Umbilical cord (tissue), 2 donors: ENCODE data around the gene ZCCHC7. TPM values are rescaled to one million over a fixed set of nuclear protein-coding genes. Genes with fewer than 3 reads are reported as not detected.
"Not testable (repeated sequence)": the region's sequence is repeated elsewhere in the genome, so short reads cannot be mapped to it uniquely, and the experiment has no call there.

Experiments
- DNase-seq: peaks from one replicate; pipeline ENCODE4 v3.0.0-alpha.2; 2015; ENCODE audit warnings: low spot score
- total RNA-seq: library from RNA; depleted of rRNA; stranded (reverse); fragments of >200 nt; gene quantifications from one replicate; pipeline ENCODE4 v1.2.3, GENCODE V29; 2014; ENCODE audit warnings: low replicate concordance; ENCODE audit not compliant: insufficient read depth

Gene ZCCHC7
- total RNA-seq, 1 donor from 2014 or later, result 34.7 TPM

- no peak for DNase-seq
These were observed 253.2 kb downstream of the ZCCHC7 start for GRCh38 chr9:37373621-37374020.

DNA sequence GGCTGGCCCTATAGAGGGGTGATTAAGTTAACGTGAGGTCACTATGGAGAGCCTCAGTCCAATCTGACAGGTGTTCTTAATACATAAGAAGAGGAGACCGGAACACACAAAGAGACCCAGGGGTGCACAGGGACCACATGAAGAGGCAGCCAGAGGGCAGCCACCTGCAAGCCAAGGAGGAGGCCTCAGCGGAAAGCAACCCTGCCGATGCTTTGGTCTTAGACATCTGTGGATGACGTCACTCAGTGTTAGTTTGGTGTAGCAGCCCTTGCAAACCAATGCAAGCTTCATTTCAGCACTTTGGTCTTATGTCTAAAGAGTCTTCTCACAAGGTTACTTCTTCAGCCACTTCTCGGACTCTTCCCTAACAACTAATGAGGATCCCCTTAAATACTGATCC, 254.5 kb downstream of the ZCCHC7 start:
- DNase-seq, result no peak

DNA sequence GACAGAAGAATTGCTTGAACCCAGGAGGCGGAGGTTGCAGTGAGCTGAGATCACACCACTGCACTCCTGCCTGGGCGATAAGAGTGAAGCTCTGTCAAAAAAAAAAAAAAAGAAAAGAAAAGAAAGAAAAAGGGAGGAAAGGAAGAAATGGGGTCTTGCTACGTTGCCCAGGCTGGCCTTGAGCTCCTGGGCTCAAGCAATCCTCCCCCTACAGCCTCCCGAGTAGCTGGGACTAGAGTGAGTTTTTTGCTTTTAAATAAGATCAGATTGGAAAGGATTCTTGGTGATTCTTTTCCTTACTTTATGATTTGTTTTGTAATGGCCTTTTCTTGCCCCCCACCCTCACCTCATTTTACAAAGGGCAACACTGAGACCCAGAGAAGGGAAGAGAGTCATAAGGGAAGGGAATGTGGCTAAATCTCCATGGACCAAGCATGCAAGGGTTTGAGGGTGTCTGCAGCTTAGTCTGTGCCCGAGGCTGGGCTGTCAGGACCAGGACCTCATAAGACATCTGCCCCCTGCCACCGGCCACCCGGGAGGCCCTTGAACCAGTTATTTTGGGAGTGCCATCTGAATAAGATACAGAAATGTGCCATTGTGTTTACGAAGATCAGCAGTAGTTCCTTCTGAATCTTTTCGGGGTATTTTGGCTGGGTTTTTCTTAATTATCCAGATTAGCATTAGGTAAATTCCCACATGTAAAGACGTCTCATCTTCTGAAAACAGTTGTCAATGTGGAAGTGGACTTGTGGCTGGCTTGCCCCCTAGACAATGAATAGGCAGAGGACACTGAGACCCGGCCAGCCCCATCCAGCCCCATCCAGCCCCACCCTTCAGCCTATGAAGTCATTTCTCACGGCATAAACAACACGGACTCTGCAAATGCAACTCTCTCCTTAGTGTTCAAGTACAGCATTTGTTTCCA, 257.6 kb downstream of the ZCCHC7 start:
- DNase-seq, result no peak

DNA sequence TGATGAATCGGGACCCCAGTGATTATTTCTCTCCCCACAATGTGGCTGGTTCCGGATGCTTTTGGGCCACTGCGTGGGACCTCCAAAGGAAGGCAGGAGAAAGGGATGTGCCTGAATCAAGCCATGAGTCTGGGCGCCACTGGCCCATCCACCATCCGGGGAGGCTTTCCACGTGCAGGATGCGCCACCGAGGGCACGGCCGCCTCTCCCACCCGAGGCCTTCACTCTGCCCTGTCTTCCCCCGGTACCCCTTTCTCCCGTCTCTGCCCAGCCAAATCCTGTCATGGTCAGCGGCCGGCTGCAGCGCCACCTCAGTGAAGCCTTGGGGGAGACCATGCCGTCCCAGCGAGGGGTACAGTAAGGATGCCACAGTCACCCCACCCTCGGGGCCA, 258.2 kb downstream of the ZCCHC7 start:
- DNase-seq, result no peak

- no peak for DNase-seq
These were observed 259.5 kb downstream of the ZCCHC7 start for GRCh38 chr9:37379835-37380234.

DNA sequence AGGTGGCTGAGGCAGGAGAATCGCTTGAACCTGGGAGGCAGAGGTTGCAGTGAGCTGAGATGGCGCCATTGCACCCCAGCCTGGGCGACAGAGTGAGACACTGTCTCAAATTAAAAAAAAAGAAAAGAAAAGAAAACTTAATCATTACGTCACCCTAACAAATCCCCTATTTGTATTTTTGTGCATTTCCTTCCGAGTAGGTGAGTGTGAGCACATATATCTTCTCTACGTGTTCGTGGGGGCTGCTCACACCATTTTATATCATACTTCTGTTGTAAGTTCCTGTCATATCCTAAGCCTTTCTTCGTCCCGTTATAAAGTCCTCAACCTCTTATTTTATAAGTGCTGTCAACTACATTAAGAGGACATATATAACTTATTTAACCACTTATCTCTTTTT, 260.2 kb downstream of the ZCCHC7 start:
- no peak for DNase-seq

DNA sequence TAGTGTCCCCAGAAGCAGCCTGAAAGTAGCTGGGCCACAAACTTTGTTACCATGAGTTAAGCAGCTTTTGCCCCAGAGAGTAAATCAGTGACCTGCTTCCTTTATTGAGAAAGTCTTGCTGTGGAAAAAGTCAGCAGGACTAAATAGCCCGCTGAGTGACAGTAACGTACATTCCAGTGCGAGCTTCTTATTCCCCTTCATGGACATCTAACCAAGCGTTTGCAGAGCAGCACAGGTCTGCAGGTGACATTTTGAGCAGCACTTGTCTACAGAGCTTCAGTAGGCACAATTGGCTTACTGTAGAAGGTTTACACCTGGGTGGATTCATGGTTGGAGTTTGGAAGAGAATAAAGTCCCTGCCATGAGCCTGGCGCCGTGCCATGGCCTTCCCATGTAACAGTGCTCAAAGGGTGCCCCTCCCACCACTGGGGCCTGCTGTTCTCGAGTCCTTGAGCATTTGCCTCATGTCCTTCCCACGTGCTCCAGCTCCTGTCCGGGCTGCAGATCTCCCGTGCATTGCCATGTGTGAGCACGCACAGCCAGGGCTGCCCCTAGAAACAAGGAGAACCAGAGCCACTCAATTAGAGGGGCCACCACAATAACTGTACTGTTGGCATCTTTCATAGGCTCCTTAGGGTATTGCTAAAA, 260.8 kb downstream of the ZCCHC7 start:
- no peak for DNase-seq

GRCh38 chr9:37382161-37382981, 262.0 kb downstream of the ZCCHC7 start:
- DNase-seq, result no peak

DNA sequence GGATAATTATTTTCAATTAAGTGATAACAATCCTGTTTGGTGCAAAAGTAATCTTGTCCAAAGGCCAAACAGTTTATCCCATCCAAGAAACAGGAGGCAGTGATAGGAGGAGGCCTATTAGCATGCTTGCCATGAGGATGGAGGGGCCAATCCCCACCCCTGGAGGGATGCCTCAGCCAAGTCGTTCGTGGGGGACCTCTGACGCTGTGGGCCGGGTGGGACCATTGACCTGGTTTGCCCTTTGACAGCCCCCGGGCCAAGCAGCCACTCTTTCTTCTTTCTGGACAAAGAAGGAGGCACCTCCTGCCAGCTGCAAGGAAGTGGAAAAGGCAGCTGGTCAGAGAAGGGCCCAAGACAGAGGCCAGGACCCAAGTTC, 262.6 kb downstream of the ZCCHC7 start:
- DNase-seq, result no peak

- DNase-seq, result no peak
These were observed 263.0 kb downstream of the ZCCHC7 start for GRCh38 chr9:37383393-37383792.

GRCh38 chr9:37383876-37384746, 263.7 kb downstream of the ZCCHC7 start:
- DNase-seq, result no peak

DNA sequence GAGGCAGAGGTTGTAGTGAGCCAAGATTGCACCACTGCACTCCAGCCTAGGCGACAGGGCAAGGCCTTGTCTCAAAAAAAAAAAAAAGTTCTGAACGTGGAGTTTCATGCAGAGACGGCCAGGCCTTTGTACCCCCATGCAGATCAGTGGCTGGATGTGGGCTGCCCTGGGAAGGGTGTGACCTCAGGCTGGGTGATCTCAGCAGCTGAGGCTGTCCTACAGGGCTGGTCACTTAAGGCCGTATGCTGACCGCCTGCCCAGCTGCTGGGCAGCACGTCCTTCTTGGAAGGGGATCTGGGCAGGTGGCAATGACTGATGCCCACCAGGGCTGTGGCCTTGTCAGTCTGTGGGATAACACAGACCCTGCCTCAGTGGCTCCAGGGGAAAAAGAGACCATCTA, 264.9 kb downstream of the ZCCHC7 start:
- DNase-seq, result no peak

DNA sequence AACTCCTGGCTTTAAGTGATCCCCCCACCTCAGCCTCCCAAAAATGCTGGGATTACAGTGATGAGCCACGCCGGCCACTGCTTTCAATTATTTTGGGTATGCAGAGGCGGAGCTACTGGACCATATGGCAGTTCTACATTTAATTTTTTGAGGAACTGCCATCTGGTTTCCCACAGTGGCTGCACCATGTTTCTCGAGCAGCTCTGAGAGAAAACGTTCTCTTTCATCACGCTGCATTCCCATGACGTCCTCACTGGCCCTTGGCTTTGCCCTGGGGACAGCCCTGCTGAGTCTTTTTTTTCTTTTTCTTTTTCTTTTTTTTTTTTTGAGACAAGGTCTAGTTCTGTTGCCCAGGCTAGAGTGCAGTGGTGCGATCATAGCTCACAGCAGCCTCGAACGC, 266.6 kb downstream of the ZCCHC7 start:
- no peak for DNase-seq

- DNase-seq, result no peak
These were observed 270.4 kb downstream of the ZCCHC7 start for GRCh38 chr9:37390759-37391158.

GRCh38 chr9:37392272-37392671, 271.9 kb downstream of the ZCCHC7 start:
- no peak for DNase-seq

GRCh38 chr9:37395229-37395628, 274.9 kb downstream of the ZCCHC7 start:
- no peak for DNase-seq

DNA sequence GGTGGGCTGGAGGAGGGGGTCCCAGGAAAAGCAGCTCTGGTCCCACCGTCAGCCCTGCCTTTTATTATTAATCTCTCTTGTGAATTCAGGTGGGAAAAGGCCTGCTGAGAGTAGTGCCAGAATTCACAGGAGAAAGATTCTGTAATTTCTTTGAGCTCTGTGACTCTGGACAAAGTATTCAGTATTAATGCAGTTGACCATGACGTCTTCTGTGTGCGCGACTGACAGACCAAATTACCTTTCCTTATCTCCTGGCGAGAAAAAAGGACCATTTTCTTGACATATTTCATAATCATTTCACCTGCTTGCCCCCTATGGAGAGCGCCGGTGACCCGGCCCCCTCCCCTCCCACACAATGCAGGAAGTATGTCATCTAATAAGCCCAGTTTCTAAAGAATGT, 275.3 kb downstream of the ZCCHC7 start:
- no peak for DNase-seq

- DNase-seq, result not testable (repeated sequence)
These were observed 277.6 kb downstream of the ZCCHC7 start for GRCh38 chr9:37397948-37398347.

DNA sequence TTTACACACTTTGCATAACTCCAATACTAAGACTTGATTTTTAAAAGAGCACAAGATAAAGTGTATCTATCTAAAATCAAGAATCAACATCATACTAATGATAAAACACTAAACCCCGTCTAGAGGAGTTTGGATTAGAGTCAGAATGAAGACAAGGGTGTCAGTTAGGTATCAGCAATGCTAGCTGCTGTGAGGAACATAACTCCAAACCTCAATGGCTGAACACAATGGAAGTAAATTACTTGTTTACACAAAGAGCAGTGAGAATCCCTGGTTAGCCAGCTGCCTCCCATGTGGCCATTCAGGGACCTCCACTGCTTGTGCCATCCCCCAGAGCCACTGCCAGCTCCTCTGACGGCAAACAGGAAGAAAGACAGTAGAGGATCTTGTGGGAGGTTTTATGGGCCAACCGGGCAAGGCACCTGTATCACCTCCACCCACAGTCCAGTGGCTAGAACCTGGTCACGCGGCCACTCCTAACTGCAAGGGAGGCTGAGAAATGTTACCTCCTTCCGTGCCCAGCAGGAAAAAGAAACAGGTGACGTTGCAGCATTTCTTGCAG, 278.2 kb downstream of the ZCCHC7 start:
- DNase-seq, result no peak

DNA sequence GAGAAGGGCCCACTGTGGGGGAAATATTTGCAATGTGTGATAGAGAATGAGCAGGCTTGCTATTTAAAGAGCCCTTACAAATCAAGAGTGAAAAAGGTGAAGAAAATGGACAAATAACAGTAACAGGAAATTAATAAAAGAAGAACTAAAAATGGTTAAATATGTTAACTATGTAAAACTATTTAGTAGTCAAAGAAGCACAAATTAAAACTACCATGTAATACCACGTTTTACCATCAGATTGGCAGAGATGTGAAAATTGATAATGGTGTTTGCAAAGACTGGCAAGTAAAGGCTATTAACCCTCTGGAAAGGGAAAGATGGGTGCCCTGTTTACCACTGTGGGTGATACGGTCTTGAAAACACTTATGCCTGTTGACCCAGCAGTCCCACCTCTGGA, 279.0 kb downstream of the ZCCHC7 start:
- DNase-seq, result no peak

- no peak for DNase-seq
These were observed 284.2 kb downstream of the ZCCHC7 start for GRCh38 chr9:37404590-37404989.
